NCI-H146 treated with DMSO at 0.1 percent for 48 hours (cell line): ENCODE results near the gene CKB.

Experiments
- DNase-seq: peaks from one replicate; lab custom pipeline; 2025; ENCODE audit not compliant: unreplicated experiment; lab: John Stamatoyannopoulos, UW

Gene CKB

DNA sequence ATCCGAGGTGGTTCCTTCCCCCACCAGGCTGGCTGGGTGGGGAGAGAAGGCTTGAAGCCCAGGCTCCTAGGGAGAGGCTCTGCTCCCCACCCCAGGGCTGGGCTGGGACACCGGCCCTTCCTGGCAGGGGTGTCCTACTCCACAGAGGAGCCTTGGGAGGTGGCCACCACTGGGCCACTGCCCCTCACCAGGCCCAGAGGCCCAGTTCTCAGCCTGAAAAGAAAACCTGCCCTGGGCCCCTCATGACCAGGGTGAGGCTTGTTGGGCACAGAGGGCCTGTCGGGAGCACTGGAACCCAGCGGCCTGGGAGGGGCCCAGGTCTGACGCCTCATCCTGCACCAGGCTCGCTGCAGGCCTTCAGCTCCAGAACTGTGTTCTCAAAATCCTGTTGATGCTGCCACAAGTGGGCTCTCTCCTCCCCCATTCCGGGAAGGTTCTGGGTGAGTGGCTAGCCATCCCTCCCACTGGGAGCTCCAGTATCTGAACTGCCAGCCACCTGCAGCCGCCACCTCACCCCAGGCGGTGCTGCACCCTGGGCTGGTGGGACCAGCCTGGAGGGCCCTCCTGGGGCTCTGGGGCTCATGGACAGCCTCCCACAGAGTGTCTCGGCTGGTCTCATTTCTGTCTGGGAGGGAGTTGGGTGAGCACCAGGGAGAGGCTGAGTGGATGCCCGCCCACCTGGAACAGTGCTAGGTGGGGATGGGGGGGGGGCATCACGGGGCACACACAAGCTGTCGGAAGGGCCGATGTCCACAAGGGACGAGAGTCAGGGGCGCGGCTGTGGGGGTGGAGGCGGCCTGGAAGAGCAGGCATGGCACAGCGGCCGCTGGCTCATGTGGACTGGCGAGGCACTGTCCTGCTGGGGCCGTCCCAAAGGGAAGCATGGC is 28.1 kb upstream of the CKB start:
- DNase-seq: peak; percentile 20

- no peak for DNase-seq
These were observed 27.0 kb upstream of the CKB start for GRCh38 chr14:103549361-103550311.

DNA sequence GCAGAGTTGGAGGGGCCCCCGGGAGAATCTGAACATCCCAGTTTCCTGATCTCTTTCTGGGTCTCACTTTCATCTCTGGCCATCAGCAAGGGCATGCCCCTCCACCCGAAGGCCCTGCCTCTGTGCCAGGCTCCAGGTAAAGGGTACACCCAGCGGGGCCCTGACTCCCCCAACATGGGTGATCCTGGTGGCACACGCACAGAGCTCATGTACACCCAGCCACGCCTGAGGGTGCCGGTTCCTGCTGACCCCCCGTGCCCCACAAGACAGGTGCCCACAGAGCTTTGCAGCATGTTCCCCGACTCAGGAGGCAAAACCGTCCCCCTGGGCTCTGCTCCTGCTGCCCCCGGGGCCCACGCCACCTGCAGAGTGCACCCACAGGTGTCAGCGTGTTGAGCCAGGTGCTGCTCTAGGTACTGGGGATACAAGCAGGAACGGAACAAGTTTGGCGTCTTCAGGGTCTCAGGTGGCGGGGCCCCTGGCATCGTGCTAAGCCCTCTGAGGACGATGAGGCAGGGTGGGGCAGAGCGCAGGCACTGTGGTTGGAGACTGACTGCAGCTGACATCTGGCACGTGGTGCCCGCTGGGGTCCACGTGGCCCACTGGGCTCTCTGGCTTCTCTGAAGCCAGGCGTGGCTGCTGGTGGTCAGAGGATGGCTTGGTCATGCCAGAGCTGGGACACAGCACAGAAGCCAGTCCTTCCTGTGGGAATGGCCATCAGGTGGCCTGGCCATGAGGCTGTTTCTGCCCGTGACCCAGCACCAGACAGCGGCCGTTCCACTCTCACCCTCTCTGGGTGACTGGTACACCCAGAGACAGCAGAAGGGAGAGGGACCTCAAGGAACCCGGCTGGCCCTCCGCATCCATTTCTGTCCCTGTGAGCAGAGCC is 26.1 kb upstream of the CKB start:
- no peak for DNase-seq

DNA sequence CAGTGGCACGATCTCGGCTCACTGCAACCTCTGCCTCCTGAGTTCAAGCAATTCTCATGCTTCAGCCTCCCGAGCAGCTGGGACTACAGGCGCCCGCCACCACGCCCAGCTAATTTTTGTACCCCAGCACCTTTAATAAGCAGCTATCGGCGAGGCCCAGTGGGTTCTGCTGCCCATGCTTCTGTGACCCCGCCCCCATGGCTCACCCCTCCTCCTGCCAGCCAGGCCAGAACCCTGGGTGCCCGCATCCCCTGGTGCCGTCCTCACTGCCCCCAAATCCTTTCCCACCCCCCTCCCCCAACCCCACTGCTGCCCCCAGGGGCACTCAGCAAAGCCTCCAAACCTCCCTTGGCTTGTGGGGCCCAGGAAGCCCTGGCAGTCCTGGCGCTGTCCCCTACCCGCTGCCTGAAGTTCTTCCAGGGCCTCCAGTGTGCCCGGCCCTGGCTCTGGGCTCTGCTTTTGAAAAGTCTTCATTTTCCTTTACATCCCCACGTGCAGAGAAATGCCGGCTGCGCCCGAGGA is 25.4 kb upstream of the CKB start:
- no peak for DNase-seq

DNA sequence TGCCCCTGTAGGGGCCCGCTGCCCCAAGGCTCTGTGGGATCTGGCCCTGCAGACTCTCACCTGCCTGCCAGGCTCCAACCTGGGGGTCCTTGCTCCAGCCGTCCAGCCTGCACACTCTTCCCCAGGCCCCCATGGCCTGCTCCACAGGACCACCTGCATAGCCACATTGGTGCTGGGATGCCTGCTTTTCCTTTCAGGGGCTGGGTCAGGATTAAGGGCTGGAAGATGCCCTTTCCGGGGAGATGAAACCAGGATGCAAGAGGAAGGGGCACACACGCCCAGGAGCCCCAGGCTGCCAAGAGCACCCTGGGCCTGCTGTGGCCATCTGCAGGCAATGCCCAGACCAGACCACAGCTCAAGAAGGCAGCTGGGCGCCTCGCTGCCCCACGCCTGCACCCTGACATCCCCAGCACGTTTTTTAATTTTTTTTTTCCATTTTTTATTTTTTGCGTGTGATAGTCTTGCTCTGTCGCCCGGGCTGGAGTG is 24.9 kb upstream of the CKB start:
- no peak for DNase-seq

GRCh38 chr14:103546652-103547454 is 24.2 kb upstream of the CKB start:
- peak; percentile 78 for DNase-seq

DNA sequence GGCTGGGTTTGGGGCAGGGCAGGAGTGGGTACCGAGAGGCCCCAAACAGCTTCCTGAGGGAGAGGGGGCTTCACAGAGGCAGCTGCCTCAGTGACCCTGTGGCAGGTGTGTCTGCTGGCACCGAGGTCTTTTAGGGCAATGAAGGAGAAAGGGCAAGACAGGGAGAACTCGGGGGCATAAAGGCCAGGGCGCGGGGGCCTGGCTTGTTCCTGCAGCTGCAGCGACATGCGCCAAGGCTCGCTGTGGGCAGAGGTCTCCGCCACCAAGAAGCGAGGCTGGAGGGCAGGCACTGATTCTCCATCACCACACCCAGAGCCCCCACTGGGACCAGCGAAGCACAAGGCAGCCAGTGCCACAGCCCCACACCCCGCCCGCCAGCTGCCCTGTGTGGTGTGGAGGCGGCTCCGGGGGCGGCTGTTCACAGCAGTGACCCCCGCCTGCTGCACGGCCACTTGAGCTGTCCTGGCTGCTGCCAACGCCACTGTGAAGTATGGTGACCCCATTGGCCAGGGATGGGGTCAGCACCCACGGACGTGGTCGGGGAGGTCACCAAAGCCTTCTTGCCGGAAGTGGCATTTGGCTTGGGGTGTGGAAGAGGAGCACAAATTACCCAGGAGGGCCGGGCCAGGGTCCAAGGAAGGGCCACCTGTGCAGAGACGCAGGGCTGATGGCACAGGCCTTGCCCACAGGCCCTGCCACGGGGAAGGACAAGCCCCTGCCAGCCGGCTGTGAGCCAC is 23.5 kb upstream of the CKB start:
- no peak for DNase-seq

DNA sequence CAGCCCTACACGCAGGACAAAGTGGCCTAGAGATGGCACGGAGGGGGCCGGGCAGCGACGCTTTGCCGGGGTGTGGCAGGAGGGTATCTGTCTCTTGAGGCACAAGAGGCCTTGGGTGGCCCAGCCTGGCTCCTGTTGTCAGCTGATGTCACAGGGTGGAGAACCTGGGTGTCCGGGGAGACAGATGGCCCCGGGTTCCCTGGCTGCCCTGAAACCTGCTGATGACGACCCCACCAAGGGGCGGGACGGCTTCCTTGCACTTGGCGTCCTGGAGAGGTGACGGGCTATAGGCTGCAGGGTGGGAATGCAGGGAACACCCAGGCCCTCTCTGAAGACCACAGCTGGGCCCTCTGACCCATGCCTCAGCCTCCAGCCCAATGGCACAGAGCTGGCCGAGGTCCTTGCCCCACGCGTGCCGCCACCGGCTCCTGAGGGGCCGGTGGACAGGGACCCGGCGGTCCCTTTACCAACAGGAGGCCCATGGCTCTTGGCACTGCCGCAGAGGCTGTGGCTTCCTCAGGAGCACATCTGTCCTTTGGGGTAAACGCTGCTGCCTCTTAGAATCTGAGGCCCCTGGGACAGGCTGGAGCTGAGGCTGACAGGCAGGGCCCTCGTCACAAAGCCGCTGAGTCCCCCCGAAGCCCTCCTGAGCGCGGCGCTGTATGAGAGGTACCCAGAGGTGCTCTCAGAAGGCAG is 22.7 kb upstream of the CKB start:
- no peak for DNase-seq

DNA sequence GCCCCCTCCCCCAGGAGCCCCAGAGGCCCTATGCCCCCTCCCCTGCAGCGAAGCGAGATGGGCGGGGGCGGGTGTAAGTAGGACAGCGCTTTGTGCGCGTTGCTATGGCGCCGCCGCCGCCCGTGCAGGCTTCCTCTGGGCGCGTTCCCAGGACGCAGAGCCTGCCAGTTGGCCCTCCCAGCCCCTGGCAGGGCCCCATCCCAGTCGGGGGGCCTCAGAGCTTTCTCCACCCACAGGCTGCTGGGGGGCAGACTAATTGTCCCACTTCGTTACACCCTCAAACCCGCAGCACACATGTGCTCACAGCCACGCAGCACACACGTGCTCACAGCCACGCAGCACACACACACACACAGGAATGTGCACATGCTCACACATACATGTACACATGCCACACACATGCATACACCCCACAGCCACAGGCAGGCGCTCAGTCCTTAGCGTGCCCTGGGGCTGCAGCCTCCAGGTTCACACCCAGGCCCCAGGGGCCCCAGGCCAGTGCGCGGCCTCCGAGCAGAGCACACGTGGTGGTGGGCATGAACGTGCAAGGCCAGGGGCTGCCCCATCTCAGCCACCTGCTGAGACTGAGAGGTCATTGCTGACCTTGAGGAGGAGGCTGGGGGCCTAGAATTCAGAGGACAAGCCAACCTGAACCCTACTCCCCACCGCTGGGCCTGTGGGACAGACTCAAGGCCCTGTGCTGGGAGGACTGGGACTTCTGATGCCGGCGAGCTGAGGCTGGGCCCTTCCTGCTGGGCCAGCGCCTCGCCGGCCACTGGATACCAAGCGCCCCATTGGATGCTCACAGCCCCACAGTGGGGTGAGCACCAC is 22.0 kb upstream of the CKB start:
- DNase-seq: no peak

- DNase-seq: no peak
These were observed 21.2 kb upstream of the CKB start for GRCh38 chr14:103543721-103544387.

DNA sequence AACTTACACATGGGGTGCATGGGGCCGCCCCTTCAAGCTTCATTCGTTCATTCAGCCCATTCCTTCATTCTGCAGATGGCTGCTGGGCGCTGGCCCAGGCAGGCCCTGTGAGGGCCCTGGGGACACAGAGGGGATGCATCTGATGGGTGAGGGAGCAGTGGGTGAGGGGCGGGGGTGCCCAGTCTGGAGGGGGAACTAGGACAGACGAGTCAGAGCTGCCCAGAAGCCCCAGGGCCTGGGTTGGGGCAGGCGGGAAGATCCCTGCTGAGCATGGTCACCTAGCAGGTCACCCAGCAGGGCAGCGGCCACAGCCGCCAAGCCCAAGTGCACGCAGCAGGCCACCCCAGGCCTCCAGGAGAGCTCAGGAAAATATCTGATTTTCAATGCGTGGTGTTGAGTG is 20.5 kb upstream of the CKB start:
- peak; percentile 53 for DNase-seq

DNA sequence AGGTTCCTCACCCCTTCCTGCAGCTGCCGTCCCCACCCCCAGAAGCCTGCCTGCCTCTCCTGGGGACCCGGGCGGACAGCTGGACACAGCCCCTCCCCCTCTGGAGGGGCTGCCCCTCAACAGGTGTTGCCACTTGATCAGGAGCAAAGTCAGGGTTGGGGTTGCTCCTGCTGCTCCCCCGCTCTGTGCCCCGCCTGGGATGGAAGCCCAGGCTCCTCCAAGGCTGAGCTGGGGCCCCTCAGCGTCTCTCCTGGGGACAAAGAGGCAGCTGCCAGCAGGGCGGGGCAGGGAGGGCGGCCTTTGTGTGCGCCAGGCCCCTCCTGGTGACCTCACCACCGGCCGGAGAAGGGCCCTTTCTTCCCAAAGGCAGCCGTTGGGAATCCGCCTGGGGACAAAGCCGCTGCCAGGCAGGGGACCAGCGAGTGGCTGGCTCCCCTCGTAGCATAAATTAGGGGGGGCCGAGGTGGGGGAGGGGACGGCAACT is 20.0 kb upstream of the CKB start:
- DNase-seq: peak; percentile 96

DNA sequence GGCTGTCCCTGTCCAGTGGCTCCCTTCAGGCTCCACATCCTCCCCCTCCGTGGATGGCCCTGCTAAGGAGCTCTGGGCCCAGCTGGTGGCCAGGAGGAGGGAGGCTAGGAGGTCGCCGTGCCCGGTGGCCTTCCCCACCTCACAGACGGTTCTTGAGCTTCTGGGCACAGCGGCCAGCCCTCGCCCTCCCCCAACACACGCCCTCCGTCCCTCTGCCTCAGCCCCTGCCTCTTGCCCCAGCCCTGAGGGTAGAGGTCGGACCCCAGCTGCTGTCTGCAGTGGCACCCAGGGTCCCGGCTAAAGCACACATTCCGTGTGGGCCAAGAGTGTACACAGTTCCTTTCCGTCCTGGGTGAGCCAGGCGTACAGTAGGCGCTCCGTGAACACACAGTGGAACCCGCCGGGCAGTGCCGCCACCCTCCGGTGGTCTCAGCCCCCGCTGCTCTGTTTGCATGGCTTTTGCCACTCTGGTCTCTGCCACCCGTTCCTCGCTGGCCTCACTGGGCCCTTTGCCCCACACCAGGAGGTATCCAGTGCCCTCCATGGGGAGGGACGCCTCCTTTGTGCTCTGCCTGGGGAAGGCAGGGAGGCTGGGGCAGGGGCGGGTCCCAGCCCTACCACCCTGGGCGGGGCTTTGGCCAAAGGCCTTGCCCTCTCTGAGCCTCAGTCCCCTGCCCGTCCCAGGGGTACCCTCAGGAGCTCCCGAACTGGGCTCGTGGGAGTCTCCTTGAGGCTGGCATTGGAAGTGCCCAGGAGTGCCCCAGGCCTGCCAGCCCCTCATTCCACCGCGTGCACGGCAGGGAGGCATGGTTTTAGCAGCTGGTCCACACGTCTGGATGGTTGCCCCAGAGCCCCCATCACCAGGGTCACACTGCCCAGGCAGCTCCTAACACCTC is 19.3 kb upstream of the CKB start:
- DNase-seq: no peak

- DNase-seq: no peak
These were observed 18.4 kb upstream of the CKB start for GRCh38 chr14:103540821-103541708.
